SK-N-SH (cell line): Measurements from ENCODE around the gene TMEM140. TPM values are rescaled to one million over a fixed set of nuclear protein-coding genes. Genes with fewer than 3 reads are reported as not detected.

Experiments used
- CTCF ChIA-PET: fragments of 300-600, 350-600 bp; formaldehyde crosslinking; extraction: SDS; loops from one replicate; lab custom pipeline; 2021; lab: Yijun Ruan, JAX
- POLR2A ChIA-PET: fragments of 350-600 bp; sonication (Branson Sonifier 250); formaldehyde crosslinking; extraction: SDS; loops from one replicate; lab custom pipeline; 2020; ENCODE audit warnings: antibody characterized with exemption, inconsistent platforms; lab: Yijun Ruan, JAX
- DNase-seq: peaks from one replicate; pipeline ENCODE4 v3.0.0; 2012
- H2AFZ ChIP-seq: fragments of 200-600 bp; sonication (generic); 2 replicates; pipeline ENCODE4 v1.8.1; 2016; ENCODE audit warnings: antibody characterized with exemption, mild to moderate bottlenecking, low read depth
- H3F3A ChIP-seq: fragments of 200-600 bp; sonication (generic); replicated peaks from 2 replicates; pipeline ENCODE3; 2016; ENCODE audit warnings: antibody characterized with exemption, mild to moderate bottlenecking; ENCODE audit not compliant: insufficient read depth
- H3K27ac ChIP-seq, 2 experiments: fragments of 200-500 bp in 1 of 2; fragments of 200-600 bp in 1 of 2; sonication (Bioruptor generic) in 1 of 2; sonication (generic), shearing (Covaris generic) in 1 of 2; 2 replicates each; pipeline versions ENCODE4 v1.5.1 to v1.6.1; 2014 to 2016; ENCODE audit warnings: low read depth in 2 of 2, inconsistent platforms in 1 of 2, low read length in 1 of 2, mild to moderate bottlenecking in 1 of 2, mixed read lengths in 1 of 2
- H3K27me3 ChIP-seq: fragments of 200-600 bp; sonication (generic), shearing (Covaris generic); 2 replicates; pipeline ENCODE4 v1.6.1; 2016; ENCODE audit warnings: mixed run types; ENCODE audit not compliant: insufficient read depth
- H3K36me3 ChIP-seq, 2 experiments: fragments of 200-500 bp in 1 of 2; fragments of 200-600 bp in 1 of 2; sonication (Bioruptor generic) in 1 of 2; sonication (generic) in 1 of 2; replicated peaks in 1 of 2; 2 replicates each; pipeline versions ENCODE3 to v1.5.1; 2014 to 2016; ENCODE audit warnings: low read length in 1 of 2, mild to moderate bottlenecking in 1 of 2; ENCODE audit not compliant: insufficient read depth in 2 of 2, control insufficient read depth in 1 of 2
- H3K4me1 ChIP-seq, 2 experiments: fragments of 200-500 bp in 1 of 2; fragments of 200-600 bp in 1 of 2; sonication (Bioruptor generic) in 1 of 2; sonication (generic), shearing (Covaris generic) in 1 of 2; 2 replicates each; pipeline versions ENCODE4 v1.5.1 to v1.6.1; 2014 to 2016; ENCODE audit warnings: low read depth in 1 of 2, low read length in 1 of 2, mixed run types in 1 of 2; ENCODE audit not compliant: insufficient read depth in 2 of 2, control insufficient read depth in 1 of 2
- H3K4me2 ChIP-seq: fragments of 200-600 bp; sonication (generic), shearing (Covaris generic); 2 replicates; pipeline ENCODE4 v1.6.1; 2017; ENCODE audit warnings: mixed run types
- H3K4me3 ChIP-seq, 2 experiments: fragments of 200-500 bp in 1 of 2; fragments of 200-600 bp in 1 of 2; sonication (Bioruptor generic) in 1 of 2; sonication (generic), shearing (Covaris generic) in 1 of 2; 2 replicates each; pipeline versions ENCODE4 v1.5.1 to v1.8.1; 2014 to 2016; ENCODE audit warnings: low read depth in 2 of 2, inconsistent platforms in 1 of 2, low read length in 1 of 2, mild to moderate bottlenecking in 1 of 2, mixed read lengths in 1 of 2, moderate library complexity in 1 of 2
- H3K79me2 ChIP-seq: fragments of 200-600 bp; sonication (generic); 2 replicates; pipeline ENCODE4 v1.8.1; 2017; ENCODE audit warnings: mild to moderate bottlenecking; ENCODE audit not compliant: insufficient read depth
- H3K9ac ChIP-seq: fragments of 200-600 bp; sonication (generic); 2 replicates; pipeline ENCODE4 v1.6.1; 2017; ENCODE audit warnings: mixed run types
- H3K9me2 ChIP-seq: fragments of 200-600 bp; sonication (generic); 2 replicates; pipeline ENCODE4 v1.6.1; 2017; ENCODE audit warnings: mixed run types
- H3K9me3 ChIP-seq: fragments of 200-600 bp; sonication (generic); 2 replicates; pipeline ENCODE4 v1.6.1; 2017; ENCODE audit warnings: mixed run types, mild to moderate bottlenecking, moderate library complexity
- H4K20me1 ChIP-seq: fragments of 200-600 bp; sonication (generic); 2 replicates; pipeline ENCODE4 v1.6.1; 2017; ENCODE audit warnings: mild to moderate bottlenecking, mixed run types; ENCODE audit not compliant: insufficient read depth
- ELF1 ChIP-seq: IDR thresholded peaks from 2 replicates; pipeline ENCODE4 v1.4.0; 2012
- EP300 ChIP-seq, 2 experiments: IDR thresholded peaks; 2 replicates each; pipeline versions ENCODE4 v1.4.0 to v1.6.1; 2012; ENCODE audit warnings: borderline replicate concordance in 1 of 2, low read depth in 1 of 2, low read length in 1 of 2
- FOXJ3 ChIP-seq: sonication (generic); formaldehyde crosslinking; IDR thresholded peaks from 2 replicates; pipeline ENCODE4 v1.5.1; 2020; ENCODE audit warnings: mild to moderate bottlenecking, missing genetic modification reagents
- FOXM1 ChIP-seq: IDR thresholded peaks from 2 replicates; pipeline ENCODE4 v1.4.0; 2012; ENCODE audit warnings: low read depth, mild to moderate bottlenecking
- GATA2 ChIP-seq: sonication (generic); formaldehyde crosslinking; IDR thresholded peaks from 2 replicates; pipeline ENCODE4 v1.5.0; 2020; ENCODE audit warnings: mild to moderate bottlenecking, missing genetic modification reagents
- MXI1 ChIP-seq: IDR thresholded peaks from 2 replicates; pipeline ENCODE4 v1.6.1; 2012; ENCODE audit warnings: mild to moderate bottlenecking, low read depth, low read length, improper control_type of control experiment
- NFIC ChIP-seq: IDR thresholded peaks from 2 replicates; pipeline ENCODE4 v1.4.0; 2012; ENCODE audit warnings: borderline replicate concordance
- POLR2AphosphoS5 ChIP-seq: IDR thresholded peaks from 2 replicates; pipeline ENCODE4 v1.6.1; 2012; ENCODE audit warnings: low read depth, low read length
- RAD21 ChIP-seq: IDR thresholded peaks from 2 replicates; pipeline ENCODE4 v1.6.1; 2012; ENCODE audit warnings: mild to moderate bottlenecking, low read length
- RCOR1 ChIP-seq: fragments of 150-350 bp; IDR thresholded peaks from 2 replicates; pipeline ENCODE4 v1.6.1; 2017; ENCODE audit warnings: antibody characterized with exemption, low read length
- RFX5 ChIP-seq: IDR thresholded peaks from 2 replicates; pipeline ENCODE4 v1.6.1; 2012; ENCODE audit warnings: mild to moderate bottlenecking, improper control_type of control experiment, low read length
- SIN3A ChIP-seq: IDR thresholded peaks from 2 replicates; pipeline ENCODE4 v1.6.1; 2012; ENCODE audit warnings: low read depth, mild to moderate bottlenecking, low read length, moderate library complexity, borderline replicate concordance
- SMC3 ChIP-seq: IDR thresholded peaks from 2 replicates; pipeline ENCODE4 v1.6.1; 2012; ENCODE audit warnings: low read depth, low read length, improper control_type of control experiment
- YY1 ChIP-seq: IDR thresholded peaks from 2 replicates; pipeline ENCODE4 v1.4.0; 2012; ENCODE audit warnings: low read depth, mild to moderate bottlenecking
- WGBS: methylation state at CpG from one replicate; pipeline ENCODE4 v1.1.6; 2017; ENCODE audit warnings: low lambda C conversion rate; 5-methylcytosine and 5-hydroxymethylcytosine counted together
- polyA plus RNA-seq, 3 experiments: library from polyadenylated mRNA; depleted of rRNA; stranded (reverse); fragments of >200 nt; gene quantifications; 2 replicates each; pipeline ENCODE4 v1.2.3, GENCODE V29; 2012
- TF ChIP-seq, protein P1 (sequence below): IDR thresholded peaks from 2 replicates; pipeline ENCODE4; 2012
- TF ChIP-seq, protein P2 (sequence below): IDR thresholded peaks from 2 replicates; pipeline ENCODE4 v1.4.0; 2012; ENCODE audit warnings: low read depth
- TF ChIP-seq, protein P3 (sequence below): IDR thresholded peaks from 2 replicates; pipeline ENCODE4 v1.6.1; 2012; ENCODE audit warnings: mild to moderate bottlenecking, low read depth, low read length, moderate library complexity
- TF ChIP-seq, protein P4 (sequence below): fragments of 150-350 bp; IDR thresholded peaks from 2 replicates; pipeline ENCODE4 v1.6.1; 2017; ENCODE audit warnings: antibody characterized with exemption, low read length, low read depth, borderline replicate concordance
- TF ChIP-seq, protein P5 (sequence below): IDR thresholded peaks from 2 replicates; pipeline ENCODE4 v1.4.0; 2012; ENCODE audit warnings: low read depth, borderline replicate concordance

TMEM140 gene
- polyA plus RNA-seq, 1 of the 3 experiments (the other 2 are of a cell fraction): 0.12 TPM

DNA sequence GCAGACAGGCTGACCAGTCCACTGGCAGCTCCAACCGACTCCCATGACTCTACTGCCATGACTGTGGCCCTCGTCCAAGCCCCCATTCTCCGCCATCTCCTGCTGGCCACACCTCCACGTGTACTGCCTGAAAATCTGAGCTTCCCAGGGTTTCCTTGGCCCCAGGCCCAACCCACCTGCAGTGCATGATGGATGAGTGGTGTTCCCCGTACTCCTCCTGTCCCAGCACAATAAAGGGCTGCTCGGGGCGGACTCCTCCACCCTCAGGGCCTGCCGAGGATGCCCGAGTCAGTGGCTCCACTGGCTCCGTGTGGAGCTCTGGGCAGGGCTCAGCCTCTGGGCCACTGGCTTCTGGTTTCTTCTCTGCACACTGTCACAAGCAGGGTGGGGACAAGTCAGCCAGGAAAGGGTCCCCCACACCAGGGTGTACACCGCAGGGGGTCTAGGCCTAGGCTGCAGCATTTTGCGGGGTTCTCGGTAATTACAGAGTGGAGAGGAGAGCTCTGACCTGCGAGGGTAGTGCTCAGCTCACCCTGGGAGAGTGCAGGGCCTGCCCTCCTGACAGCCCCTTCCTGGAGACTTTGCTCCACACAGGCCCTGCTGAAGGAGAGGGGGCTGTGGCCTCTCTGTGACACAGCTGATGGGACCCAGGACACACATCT, 48.2 kb downstream of the TMEM140 start:
- H3K27ac ChIP-seq: no peak overlapping the region
- peaks cover 0 to 8% of the 10 kb centered on the region in 2 experiments; a peak in 2 of 4 replicates for H3K4me1 ChIP-seq
- POLR2A ChIA-PET: no interaction called here
- no peak overlapping the region for H3K9ac ChIP-seq
- H3K4me3 ChIP-seq: no peak overlapping the region
- no peaks in the 10 kb centered on the region for H3K9me3 ChIP-seq
- CTCF ChIA-PET: interaction anchor here (0.9 to 2.3 kb wide), 2 partner anchors 13 to 26 kb away, joined by 3 to 4 read pairs; partner anchors contain the start of gene CYREN
- 92% methylated on average over 13 of the region's 14 CpGs for WGBS
- no peaks in the 10 kb centered on the region for H3K9me2 ChIP-seq
- no peaks in the 10 kb centered on the region for H4K20me1 ChIP-seq
- H3K79me2 ChIP-seq: no peaks in the 10 kb centered on the region
- no peaks in the 10 kb centered on the region for H3K27me3 ChIP-seq
- peaks cover 0 to 41% of the 10 kb centered on the region in 2 experiments for H3K36me3 ChIP-seq
- no peak overlapping the region for H3K4me2 ChIP-seq
- no peak overlapping the region for H2AFZ ChIP-seq
- no peak for TF ChIP-seq RFX5
- no peak for DNase-seq
- H3F3A ChIP-seq: no peaks in the 10 kb centered on the region

DNA sequence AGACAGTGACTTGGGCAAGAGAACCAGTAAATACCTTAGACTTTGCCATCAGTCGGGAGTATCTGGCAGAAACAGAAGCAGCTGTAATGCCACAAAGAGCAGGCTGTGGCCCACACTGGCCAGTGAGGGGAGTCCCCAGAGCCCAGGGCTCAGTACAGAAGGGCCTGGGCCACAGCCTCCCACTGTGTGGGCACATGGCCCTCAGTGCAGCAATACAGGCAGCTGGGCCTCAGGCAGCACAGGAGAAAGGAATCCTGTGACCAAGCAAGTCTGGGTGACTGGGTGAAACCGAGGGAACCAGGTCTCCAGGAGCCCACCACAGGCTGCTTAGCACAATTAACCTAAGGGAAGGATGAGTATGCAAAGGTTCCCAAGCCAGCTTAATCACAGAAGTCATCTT, 49.5 kb downstream of the TMEM140 start:
- Histone ChIP-seq H3K79me2 (no peaks in the 10 kb centered on the region), H3K4me2 (no peak overlapping the region), H3F3A (no peaks in the 10 kb centered on the region), H3K4me3 (no peak overlapping the region), H3K9ac (no peak overlapping the region), H3K4me1 (peaks cover 0 to 13% of the 10 kb centered on the region in 2 experiments; a peak in 2 of 4 replicates), H2AFZ (no peak overlapping the region)
- TF ChIP-seq, protein P1, sequence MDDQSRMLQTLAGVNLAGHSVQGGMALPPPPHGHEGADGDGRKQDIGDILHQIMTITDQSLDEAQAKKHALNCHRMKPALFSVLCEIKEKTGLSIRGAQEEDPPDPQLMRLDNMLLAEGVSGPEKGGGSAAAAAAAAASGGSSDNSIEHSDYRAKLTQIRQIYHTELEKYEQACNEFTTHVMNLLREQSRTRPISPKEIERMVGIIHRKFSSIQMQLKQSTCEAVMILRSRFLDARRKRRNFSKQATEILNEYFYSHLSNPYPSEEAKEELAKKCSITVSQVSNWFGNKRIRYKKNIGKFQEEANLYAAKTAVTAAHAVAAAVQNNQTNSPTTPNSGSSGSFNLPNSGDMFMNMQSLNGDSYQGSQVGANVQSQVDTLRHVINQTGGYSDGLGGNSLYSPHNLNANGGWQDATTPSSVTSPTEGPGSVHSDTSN: no peak
- TF ChIP-seq MXI1 (no peak), ELF1 (no peak), RAD21 (no peak), NFIC (no peak), SIN3A (no peak), FOXJ3 (CRISPR knock-in tag) (no peak), YY1 (no peak), SMC3 (no peak), EP300 (IDR thresholded peaks at IDR 0.05; ENCODE audit: borderline replicate concordance in 1 of 2, low read depth in 1 of 2, low read length in 1 of 2) (no peak), RFX5 (no peak), FOXM1 (no peak), POLR2AphosphoS5 (no peak), GATA2 (CRISPR knock-in tag) (no peak), RCOR1 (no peak)
- TF ChIP-seq, protein P2, sequence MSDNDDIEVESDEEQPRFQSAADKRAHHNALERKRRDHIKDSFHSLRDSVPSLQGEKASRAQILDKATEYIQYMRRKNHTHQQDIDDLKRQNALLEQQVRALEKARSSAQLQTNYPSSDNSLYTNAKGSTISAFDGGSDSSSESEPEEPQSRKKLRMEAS: no peak
- TF ChIP-seq, protein P3, sequence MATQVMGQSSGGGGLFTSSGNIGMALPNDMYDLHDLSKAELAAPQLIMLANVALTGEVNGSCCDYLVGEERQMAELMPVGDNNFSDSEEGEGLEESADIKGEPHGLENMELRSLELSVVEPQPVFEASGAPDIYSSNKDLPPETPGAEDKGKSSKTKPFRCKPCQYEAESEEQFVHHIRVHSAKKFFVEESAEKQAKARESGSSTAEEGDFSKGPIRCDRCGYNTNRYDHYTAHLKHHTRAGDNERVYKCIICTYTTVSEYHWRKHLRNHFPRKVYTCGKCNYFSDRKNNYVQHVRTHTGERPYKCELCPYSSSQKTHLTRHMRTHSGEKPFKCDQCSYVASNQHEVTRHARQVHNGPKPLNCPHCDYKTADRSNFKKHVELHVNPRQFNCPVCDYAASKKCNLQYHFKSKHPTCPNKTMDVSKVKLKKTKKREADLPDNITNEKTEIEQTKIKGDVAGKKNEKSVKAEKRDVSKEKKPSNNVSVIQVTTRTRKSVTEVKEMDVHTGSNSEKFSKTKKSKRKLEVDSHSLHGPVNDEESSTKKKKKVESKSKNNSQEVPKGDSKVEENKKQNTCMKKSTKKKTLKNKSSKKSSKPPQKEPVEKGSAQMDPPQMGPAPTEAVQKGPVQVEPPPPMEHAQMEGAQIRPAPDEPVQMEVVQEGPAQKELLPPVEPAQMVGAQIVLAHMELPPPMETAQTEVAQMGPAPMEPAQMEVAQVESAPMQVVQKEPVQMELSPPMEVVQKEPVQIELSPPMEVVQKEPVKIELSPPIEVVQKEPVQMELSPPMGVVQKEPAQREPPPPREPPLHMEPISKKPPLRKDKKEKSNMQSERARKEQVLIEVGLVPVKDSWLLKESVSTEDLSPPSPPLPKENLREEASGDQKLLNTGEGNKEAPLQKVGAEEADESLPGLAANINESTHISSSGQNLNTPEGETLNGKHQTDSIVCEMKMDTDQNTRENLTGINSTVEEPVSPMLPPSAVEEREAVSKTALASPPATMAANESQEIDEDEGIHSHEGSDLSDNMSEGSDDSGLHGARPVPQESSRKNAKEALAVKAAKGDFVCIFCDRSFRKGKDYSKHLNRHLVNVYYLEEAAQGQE: no peak
- TF ChIP-seq, protein P4, sequence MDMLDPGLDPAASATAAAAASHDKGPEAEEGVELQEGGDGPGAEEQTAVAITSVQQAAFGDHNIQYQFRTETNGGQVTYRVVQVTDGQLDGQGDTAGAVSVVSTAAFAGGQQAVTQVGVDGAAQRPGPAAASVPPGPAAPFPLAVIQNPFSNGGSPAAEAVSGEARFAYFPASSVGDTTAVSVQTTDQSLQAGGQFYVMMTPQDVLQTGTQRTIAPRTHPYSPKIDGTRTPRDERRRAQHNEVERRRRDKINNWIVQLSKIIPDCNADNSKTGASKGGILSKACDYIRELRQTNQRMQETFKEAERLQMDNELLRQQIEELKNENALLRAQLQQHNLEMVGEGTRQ: no peak
- TF ChIP-seq, protein P5, sequence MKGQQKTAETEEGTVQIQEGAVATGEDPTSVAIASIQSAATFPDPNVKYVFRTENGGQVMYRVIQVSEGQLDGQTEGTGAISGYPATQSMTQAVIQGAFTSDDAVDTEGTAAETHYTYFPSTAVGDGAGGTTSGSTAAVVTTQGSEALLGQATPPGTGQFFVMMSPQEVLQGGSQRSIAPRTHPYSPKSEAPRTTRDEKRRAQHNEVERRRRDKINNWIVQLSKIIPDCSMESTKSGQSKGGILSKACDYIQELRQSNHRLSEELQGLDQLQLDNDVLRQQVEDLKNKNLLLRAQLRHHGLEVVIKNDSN: no peak
- TF ChIP-seq, all 33 proteins: peak for 0
- DNase-seq: no peak
- POLR2A ChIA-PET: no interaction called here
- Histone ChIP-seq H4K20me1 (no peaks in the 10 kb centered on the region), H3K36me3 (peaks cover 0 to 51% of the 10 kb centered on the region in 2 experiments), H3K27me3 (no peaks in the 10 kb centered on the region), H3K9me2 (no peaks in the 10 kb centered on the region), H3K9me3 (no peaks in the 10 kb centered on the region), H3K27ac (no peak overlapping the region)
- CTCF ChIA-PET: interaction anchor here (1.1 to 2.3 kb wide), 4 partner anchors 12 to 254 kb away, joined by 4 to 8 read pairs (median 4); partner anchors contain the start of gene CYREN
- 86% methylated on average over 2 of the region's 2 CpGs for WGBS
